MM.1S (cell line): Measurements from ENCODE around the gene COL2A1.

Source experiments
- EZH2 ChIP-seq: fragments of 300-600 bp; sonication (generic); optimal IDR thresholded peaks from 2 replicates; pipeline ENCODE3; 2017; ENCODE audit warnings: low read depth, mild to moderate bottlenecking, antibody characterized with exemption, low read length, mixed read lengths
- EZH2phosphoT487 ChIP-seq: fragments of 300-600 bp; sonication (generic); IDR thresholded peaks from 2 replicates; pipeline ENCODE4 v1.6.1; 2018; ENCODE audit warnings: antibody characterized with exemption, low read length
- TF ChIP-seq, protein P1 (sequence below): fragments of 300-600 bp; sonication (generic); IDR thresholded peaks from 2 replicates; pipeline ENCODE4 v1.5.1; 2016; ENCODE audit warnings: antibody characterized with exemption, low read length, mixed read lengths

DNA sequence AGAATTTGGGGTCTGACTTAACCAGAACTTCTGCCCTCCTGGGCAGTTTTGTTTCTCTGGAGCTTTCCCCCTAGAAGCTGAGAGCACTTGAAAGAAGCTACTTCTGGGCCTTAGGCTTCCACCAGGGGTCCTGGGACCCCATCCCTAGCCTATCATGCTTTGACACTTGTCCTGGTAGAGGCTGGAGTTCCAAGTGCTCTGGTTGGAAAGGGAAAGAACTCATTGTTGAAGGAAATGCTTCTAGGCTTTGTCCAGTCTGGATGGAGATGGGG lies 1.4 kb upstream of the COL2A1 start:
- TF ChIP-seq, protein P1, sequence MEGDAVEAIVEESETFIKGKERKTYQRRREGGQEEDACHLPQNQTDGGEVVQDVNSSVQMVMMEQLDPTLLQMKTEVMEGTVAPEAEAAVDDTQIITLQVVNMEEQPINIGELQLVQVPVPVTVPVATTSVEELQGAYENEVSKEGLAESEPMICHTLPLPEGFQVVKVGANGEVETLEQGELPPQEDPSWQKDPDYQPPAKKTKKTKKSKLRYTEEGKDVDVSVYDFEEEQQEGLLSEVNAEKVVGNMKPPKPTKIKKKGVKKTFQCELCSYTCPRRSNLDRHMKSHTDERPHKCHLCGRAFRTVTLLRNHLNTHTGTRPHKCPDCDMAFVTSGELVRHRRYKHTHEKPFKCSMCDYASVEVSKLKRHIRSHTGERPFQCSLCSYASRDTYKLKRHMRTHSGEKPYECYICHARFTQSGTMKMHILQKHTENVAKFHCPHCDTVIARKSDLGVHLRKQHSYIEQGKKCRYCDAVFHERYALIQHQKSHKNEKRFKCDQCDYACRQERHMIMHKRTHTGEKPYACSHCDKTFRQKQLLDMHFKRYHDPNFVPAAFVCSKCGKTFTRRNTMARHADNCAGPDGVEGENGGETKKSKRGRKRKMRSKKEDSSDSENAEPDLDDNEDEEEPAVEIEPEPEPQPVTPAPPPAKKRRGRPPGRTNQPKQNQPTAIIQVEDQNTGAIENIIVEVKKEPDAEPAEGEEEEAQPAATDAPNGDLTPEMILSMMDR = no peak
- TF ChIP-seq EZH2 (no peak), EZH2phosphoT487 (no peak)
